Naive thymus-derived CD4-positive, alpha-beta T cell (primary cell): ENCODE data around the gene FAM13C. TPM values are rescaled to one million over a fixed set of nuclear protein-coding genes. Genes with fewer than 3 reads are reported as not detected.

Experiments used
- ATAC-seq: fragments of 150-1000 bp; cut with Tn5 transposase; 2 replicates; pipeline ENCODE4 v1.10.0; 2021; ENCODE audit warnings: mild to moderate bottlenecking, moderate library complexity
- CTCF ChIA-PET: fragments of 350-600 bp; sonication (Branson Sonifier 250); formaldehyde crosslinking; loops from one replicate; lab custom pipeline; 2021; ENCODE audit warnings: antibody characterized with exemption; lab: Charles Lee
- POLR2A ChIA-PET: fragments of 350-600 bp; sonication (Branson Sonifier 250); formaldehyde crosslinking; loops from one replicate; lab custom pipeline; 2021; ENCODE audit warnings: antibody characterized with exemption, inconsistent platforms; lab: Charles Lee
- DNase-seq, 9 donors: peaks; one replicate each; pipeline versions ENCODE4 v3.0.0 to v3.0.0-alpha.2; 2020 to 2022; ENCODE audit warnings: mixed read lengths in 1 of 9
- H3K27ac ChIP-seq: one replicate; pipeline ENCODE4 v1.7.0; 2013; ENCODE audit warnings: mild to moderate bottlenecking, low read depth, low read length, moderate library complexity
- H3K27me3 ChIP-seq, 2 donors: one replicate each; pipeline ENCODE4 v1.7.0; 2013; ENCODE audit warnings: low read length in 2 of 2, mild to moderate bottlenecking in 2 of 2, moderate library complexity in 2 of 2; ENCODE audit not compliant: control insufficient read depth in 2 of 2, insufficient read depth in 2 of 2
- H3K36me3 ChIP-seq, 3 experiments: 1 replicate in 2 of 3; 2 replicates in 1 of 3; pipeline ENCODE4 v1.7.0; 2013; ENCODE audit warnings: low read length in 3 of 3, mild to moderate bottlenecking in 3 of 3, moderate library complexity in 1 of 3; ENCODE audit not compliant: insufficient read depth in 3 of 3, control insufficient read depth in 2 of 3
- H3K4me1 ChIP-seq, 2 donors: one replicate each; pipeline ENCODE4 v1.7.0; 2013; ENCODE audit warnings: low read length in 2 of 2, mild to moderate bottlenecking in 2 of 2, moderate library complexity in 1 of 2; ENCODE audit not compliant: control insufficient read depth in 2 of 2, insufficient read depth in 2 of 2
- H3K4me3 ChIP-seq: 2 replicates; pipeline ENCODE4 v1.7.0; 2013; ENCODE audit warnings: mild to moderate bottlenecking, low read length
- H3K9me3 ChIP-seq, 3 experiments: 1 replicate in 2 of 3; 2 replicates in 1 of 3; pipeline ENCODE4 v1.7.0; 2013; ENCODE audit warnings: low read length in 3 of 3; ENCODE audit not compliant: control insufficient read depth in 2 of 3
- H3K27ac Mint-ChIP-seq, 9 donors: one replicate each; pipeline ENCODE4 v1.8.0; 2020 to 2022; ENCODE audit warnings: mixed read lengths in 9 of 9, mild to moderate bottlenecking in 8 of 9, moderate library complexity in 5 of 9, inconsistent platforms in 2 of 9
- H3K27me3 Mint-ChIP-seq, 5 donors: one replicate each; pipeline ENCODE4 v1.8.0; 2021 to 2022; ENCODE audit warnings: mixed read lengths in 5 of 5, mild to moderate bottlenecking in 1 of 5
- H3K36me3 Mint-ChIP-seq, 5 donors: one replicate each; pipeline ENCODE4 v1.8.0; 2020 to 2022; ENCODE audit warnings: mixed read lengths in 5 of 5, mild to moderate bottlenecking in 3 of 5, inconsistent platforms in 1 of 5
- H3K4me1 Mint-ChIP-seq, 7 donors: one replicate each; pipeline ENCODE4 v1.8.0; 2020 to 2022; ENCODE audit warnings: mixed read lengths in 7 of 7, mild to moderate bottlenecking in 3 of 7, inconsistent platforms in 1 of 7
- H3K4me3 Mint-ChIP-seq, 10 donors: one replicate each; pipeline ENCODE4 v1.8.0; 2020 to 2022; ENCODE audit warnings: mild to moderate bottlenecking in 10 of 10, mixed read lengths in 10 of 10, moderate library complexity in 6 of 10, inconsistent platforms in 2 of 10
- H3K9me3 Mint-ChIP-seq, 11 donors: one replicate each; pipeline ENCODE4 v1.8.0; 2020 to 2022; ENCODE audit warnings: mixed read lengths in 11 of 11, mild to moderate bottlenecking in 4 of 11, inconsistent platforms in 1 of 11, moderate library complexity in 1 of 11
- intact Hi-C, 2 donors: fragments of 100-400 bp; cut with micrococcal nuclease; formaldehyde crosslinking; loops; one replicate each; pipeline ENCODE4 v1.15.1; 2023
- polyA plus RNA-seq, 2 donors: library from polyadenylated mRNA; unstranded; fragments of 300-500 nt; fragmentation: Illumina TruSeq; gene quantifications; one replicate each; pipeline ENCODE4 v1.2.3, GENCODE V29; 2021
- total RNA-seq, 6 experiments: library from RNA in 5 of 6; stranded (reverse) in 5 of 6; gene quantifications; 1 replicate in 5 of 6; 2 replicates in 1 of 6; pipeline ENCODE4 v1.2.3 and lab custom pipeline; 2021 to 2026

Gene FAM13C
- total and polyA plus RNA-seq, 7 experiments from 2014 or later, result not detected

DNA sequence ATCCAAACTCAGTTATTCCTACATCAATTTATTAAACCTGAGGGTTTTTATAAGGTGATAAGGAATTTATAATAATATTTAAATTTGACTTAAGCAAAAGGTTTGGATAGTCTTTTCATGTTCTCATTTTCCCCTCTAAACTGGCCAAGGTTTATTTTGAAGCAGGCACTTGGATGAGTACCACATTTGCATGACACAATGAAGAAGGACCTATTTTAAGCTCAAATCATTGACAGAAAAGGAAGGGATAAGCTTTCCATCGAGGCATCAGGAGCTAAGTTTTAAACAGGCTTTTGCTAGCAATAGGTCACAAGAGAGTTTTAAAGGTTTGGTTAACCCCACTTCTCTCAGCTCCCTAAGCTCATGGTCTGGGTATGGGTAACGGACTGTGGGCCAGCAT is 28.7 kb upstream of the FAM13C start:
- Mint-ChIP-seq H3K4me3 (no peak overlapping the region), H3K36me3 (no peaks in the 10 kb centered on the region), H3K4me1 (no peaks in the 10 kb centered on the region), H3K9me3 (no peaks in the 10 kb centered on the region), H3K27ac (no peak overlapping the region), H3K27me3 (no peaks in the 10 kb centered on the region)
- H3K4me1 ChIP-seq, result no peaks in the 10 kb centered on the region
- CTCF ChIA-PET, result no interaction called here
- no peak for ATAC-seq
- no peaks in the 10 kb centered on the region for H3K27me3 ChIP-seq
- DNase-seq, result no peak
- intact Hi-C loops, result no loop called here
- POLR2A ChIA-PET, result no interaction called here
- no peaks in the 10 kb centered on the region for H3K9me3 ChIP-seq
- H3K4me3 ChIP-seq, result no peak overlapping the region
- H3K36me3 ChIP-seq, result no peaks in the 10 kb centered on the region
- H3K27ac ChIP-seq, result no peak overlapping the region

DNA sequence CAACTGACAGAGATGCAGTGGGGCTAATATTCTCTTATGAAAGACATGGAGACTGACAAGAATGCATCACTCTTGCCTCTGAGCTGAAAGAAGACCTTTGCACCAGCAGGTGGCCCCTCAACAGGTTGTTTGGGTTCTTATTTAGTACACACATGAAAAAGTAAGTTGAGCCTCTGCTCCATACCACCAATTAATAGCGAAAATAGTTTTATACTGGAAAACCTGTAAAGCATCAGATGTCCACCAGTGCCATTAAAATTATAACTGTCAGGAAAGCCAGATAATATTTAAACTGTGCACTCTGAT is 26.3 kb upstream of the FAM13C start:
- POLR2A ChIA-PET, result no interaction called here
- ATAC-seq, result no peak
- no peak overlapping the region for H3K27ac Mint-ChIP-seq
- Histone ChIP-seq H3K36me3 (no peaks in the 10 kb centered on the region), H3K9me3 (no peaks in the 10 kb centered on the region), H3K4me1 (no peaks in the 10 kb centered on the region), H3K27ac (no peak overlapping the region), H3K27me3 (no peaks in the 10 kb centered on the region), H3K4me3 (no peak overlapping the region)
- peaks cover 0 to 4% (median 0%) of the 10 kb centered on the region in 5 donors for H3K27me3 Mint-ChIP-seq
- CTCF ChIA-PET, result no interaction called here
- intact Hi-C loops, result no loop called here
- peaks cover 0 to 4% (median 0%) of the 10 kb centered on the region in 11 donors for H3K9me3 Mint-ChIP-seq
- no peak for DNase-seq
- no peak overlapping the region for H3K4me3 Mint-ChIP-seq
- H3K36me3 Mint-ChIP-seq, result no peaks in the 10 kb centered on the region
- H3K4me1 Mint-ChIP-seq, result peaks cover 0 to 1% (median 0%) of the 10 kb centered on the region in 7 donors

DNA sequence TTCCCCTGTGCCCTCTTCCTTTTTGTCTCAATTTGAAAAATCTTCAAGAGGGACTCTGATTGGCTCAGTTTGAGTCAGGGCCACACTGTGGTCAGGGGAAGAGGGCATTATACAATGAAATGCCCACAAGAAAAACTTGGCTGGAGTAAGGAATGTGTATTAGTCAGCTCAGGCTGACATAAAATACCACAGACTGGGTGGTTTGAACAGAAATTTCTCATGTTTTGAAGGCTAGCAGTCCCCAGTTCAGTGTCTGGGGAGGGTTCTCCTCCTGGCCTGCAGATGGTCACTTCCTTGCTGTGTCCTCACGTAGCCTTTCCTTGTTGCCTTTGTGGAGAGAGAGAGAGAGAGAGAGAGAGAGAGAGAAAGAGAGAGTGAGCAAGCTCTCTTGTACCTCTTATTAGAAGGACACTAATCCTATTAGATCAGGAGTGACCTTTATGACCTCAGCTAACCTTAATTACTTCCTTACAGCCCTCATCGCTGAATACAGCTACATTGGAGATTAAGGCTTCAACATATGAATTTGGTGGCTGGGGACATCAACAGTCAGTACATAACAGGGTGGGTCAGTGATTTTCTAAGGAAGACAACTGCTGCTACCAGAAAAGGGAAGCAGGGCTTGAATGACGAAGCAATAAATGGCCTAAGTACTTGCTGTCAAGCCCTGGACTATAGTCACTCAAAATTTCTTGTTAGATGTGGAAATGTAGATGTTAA is 25.8 kb upstream of the FAM13C start:
- no peaks in the 10 kb centered on the region for H3K9me3 ChIP-seq
- H3K4me3 Mint-ChIP-seq, result no peak overlapping the region
- intact Hi-C loops, result no loop called here
- DNase-seq, result no peak
- H3K4me1 Mint-ChIP-seq, result peaks cover 0 to 1% (median 0%) of the 10 kb centered on the region in 7 donors
- ChIA-PET POLR2A (no interaction called here), CTCF (no interaction called here)
- no peaks in the 10 kb centered on the region for H3K4me1 ChIP-seq
- no peak overlapping the region for H3K27ac Mint-ChIP-seq
- no peaks in the 10 kb centered on the region for H3K36me3 ChIP-seq
- no peaks in the 10 kb centered on the region for H3K36me3 Mint-ChIP-seq
- no peak for ATAC-seq
- H3K4me3 ChIP-seq, result no peak overlapping the region
- no peak overlapping the region for H3K27ac ChIP-seq
- H3K27me3 ChIP-seq, result no peaks in the 10 kb centered on the region
- peaks cover 0 to 4% (median 0%) of the 10 kb centered on the region in 5 donors for H3K27me3 Mint-ChIP-seq
- peaks cover 0 to 4% (median 0%) of the 10 kb centered on the region in 11 donors for H3K9me3 Mint-ChIP-seq

DNA sequence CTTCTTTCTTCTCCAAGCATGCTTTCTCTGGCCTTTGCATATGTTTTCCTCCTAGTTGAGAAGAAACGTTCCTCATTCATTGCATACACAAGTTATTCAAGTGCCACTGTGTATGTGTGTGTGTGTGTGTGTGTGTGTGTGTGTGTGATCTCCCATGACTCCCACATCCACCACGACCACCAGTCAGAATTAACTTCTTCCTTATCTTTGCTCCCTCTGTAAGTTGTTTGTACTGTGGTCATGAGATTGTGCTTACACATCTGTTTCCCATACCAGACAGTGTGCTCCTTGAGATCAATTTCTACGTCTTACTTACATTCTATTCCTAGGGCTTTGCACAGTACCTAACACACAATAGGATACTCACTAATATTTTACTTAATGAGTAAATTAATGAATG is 22.4 kb upstream of the FAM13C start:
- Mint-ChIP-seq H3K27ac (no peak overlapping the region), H3K4me1 (peaks cover 0 to 1% (median 0%) of the 10 kb centered on the region in 7 donors), H3K27me3 (peaks cover 0 to 4% (median 0%) of the 10 kb centered on the region in 5 donors), H3K4me3 (no peak overlapping the region), H3K36me3 (no peaks in the 10 kb centered on the region), H3K9me3 (peaks cover 0 to 4% (median 0%) of the 10 kb centered on the region in 11 donors)
- Histone ChIP-seq H3K27ac (no peak overlapping the region), H3K4me1 (no peaks in the 10 kb centered on the region), H3K36me3 (no peaks in the 10 kb centered on the region), H3K27me3 (no peaks in the 10 kb centered on the region), H3K9me3 (no peaks in the 10 kb centered on the region), H3K4me3 (no peak overlapping the region)
- ChIA-PET CTCF (no interaction called here), POLR2A (no interaction called here)
- no peak for ATAC-seq
- intact Hi-C loops, result no loop called here
- no peak for DNase-seq

DNA sequence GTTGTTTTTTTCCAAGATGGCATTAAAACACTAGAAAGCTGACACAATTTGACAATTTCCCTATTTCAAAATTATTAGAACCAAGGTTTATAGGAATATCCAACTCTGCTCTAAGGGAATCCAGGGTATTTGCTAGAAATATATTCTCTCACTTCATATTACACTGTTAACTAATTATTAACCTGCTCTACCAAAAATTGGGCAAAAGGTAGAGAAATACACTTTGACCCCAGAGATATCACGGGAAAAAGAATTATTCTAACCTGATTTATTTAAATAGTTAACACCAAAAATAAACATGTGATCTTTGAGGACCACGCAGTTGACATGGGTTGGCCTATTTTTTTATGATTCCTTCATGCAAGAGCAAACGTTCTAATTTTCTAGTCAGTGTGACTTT is 21.6 kb upstream of the FAM13C start:
- ChIA-PET POLR2A (no interaction called here), CTCF (no interaction called here)
- H3K27me3 ChIP-seq, result no peaks in the 10 kb centered on the region
- Mint-ChIP-seq H3K36me3 (no peaks in the 10 kb centered on the region), H3K4me3 (no peak overlapping the region), H3K27ac (no peak overlapping the region), H3K27me3 (peaks cover 0 to 4% (median 0%) of the 10 kb centered on the region in 5 donors), H3K9me3 (peaks cover 0 to 4% (median 0%) of the 10 kb centered on the region in 11 donors), H3K4me1 (peaks cover 0 to 1% (median 0%) of the 10 kb centered on the region in 7 donors)
- no peaks in the 10 kb centered on the region for H3K4me1 ChIP-seq
- no peak overlapping the region for H3K4me3 ChIP-seq
- H3K36me3 ChIP-seq, result no peaks in the 10 kb centered on the region
- ATAC-seq, result no peak
- DNase-seq, result no peak
- H3K9me3 ChIP-seq, result no peaks in the 10 kb centered on the region
- intact Hi-C loops, result no loop called here
- H3K27ac ChIP-seq, result no peak overlapping the region

DNA sequence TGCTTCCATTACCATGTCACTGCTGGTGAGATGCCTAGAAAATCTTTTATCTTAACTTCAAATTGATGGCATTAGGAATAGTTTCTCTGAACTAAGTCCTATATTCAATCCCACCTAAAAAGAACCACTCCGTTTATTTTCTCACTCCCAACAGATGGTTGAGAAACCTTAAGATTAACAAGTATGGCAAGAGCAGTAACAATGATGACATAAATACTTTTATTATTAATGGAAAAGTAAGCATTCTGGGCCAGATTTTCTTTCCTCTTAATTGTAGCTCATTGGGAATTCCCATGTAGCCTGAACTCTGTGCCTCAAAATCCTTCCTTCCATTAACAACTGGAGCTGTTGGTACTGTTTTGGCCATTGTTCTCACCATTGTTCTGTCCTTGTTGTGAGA is 21.1 kb upstream of the FAM13C start:
- intact Hi-C loops, result no loop called here
- Mint-ChIP-seq H3K9me3 (peaks cover 0 to 4% (median 0%) of the 10 kb centered on the region in 11 donors), H3K27ac (no peak overlapping the region), H3K4me3 (no peak overlapping the region), H3K4me1 (peaks cover 0 to 1% (median 0%) of the 10 kb centered on the region in 7 donors), H3K27me3 (peaks cover 0 to 4% (median 0%) of the 10 kb centered on the region in 5 donors), H3K36me3 (no peaks in the 10 kb centered on the region)
- POLR2A ChIA-PET, result no interaction called here
- CTCF ChIA-PET, result no interaction called here
- no peaks in the 10 kb centered on the region for H3K36me3 ChIP-seq
- ATAC-seq (no peak), DNase-seq (no peak)
- no peak overlapping the region for H3K27ac ChIP-seq
- no peaks in the 10 kb centered on the region for H3K9me3 ChIP-seq
- H3K27me3 ChIP-seq, result no peaks in the 10 kb centered on the region
- H3K4me3 ChIP-seq, result no peak overlapping the region
- H3K4me1 ChIP-seq, result no peaks in the 10 kb centered on the region

DNA sequence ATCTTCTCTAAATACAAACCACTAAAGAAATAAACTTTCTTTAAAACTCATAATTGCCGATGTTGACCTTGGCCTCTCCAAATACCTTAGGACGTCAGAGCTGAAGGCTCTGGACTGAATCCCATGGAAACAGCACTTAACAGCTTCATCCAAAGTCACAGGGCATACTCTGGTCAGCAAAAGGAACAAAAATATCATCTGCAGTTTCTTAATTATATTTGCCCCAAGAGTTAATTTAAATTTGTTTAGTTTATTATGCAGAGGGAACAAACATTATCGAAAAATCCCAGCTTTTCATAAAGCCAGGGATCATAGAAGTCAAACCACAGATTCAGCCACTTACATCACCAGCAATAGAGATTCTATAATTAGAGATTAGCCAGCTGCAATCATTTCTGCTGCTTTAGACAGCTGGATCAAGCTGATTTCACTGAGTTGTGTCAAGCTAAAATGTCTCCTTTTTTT is 20.5 kb upstream of the FAM13C start:
- Mint-ChIP-seq H3K4me3 (no peak overlapping the region), H3K27me3 (peaks cover 0 to 4% (median 0%) of the 10 kb centered on the region in 5 donors), H3K4me1 (peaks cover 0 to 1% (median 0%) of the 10 kb centered on the region in 7 donors), H3K9me3 (peaks cover 0 to 4% (median 0%) of the 10 kb centered on the region in 11 donors), H3K27ac (no peak overlapping the region), H3K36me3 (no peaks in the 10 kb centered on the region)
- Histone ChIP-seq H3K27ac (no peak overlapping the region), H3K4me3 (no peak overlapping the region), H3K9me3 (no peaks in the 10 kb centered on the region), H3K36me3 (no peaks in the 10 kb centered on the region), H3K4me1 (no peaks in the 10 kb centered on the region), H3K27me3 (no peaks in the 10 kb centered on the region)
- DNase-seq (no peak), ATAC-seq (no peak)
- ChIA-PET CTCF (no interaction called here), POLR2A (no interaction called here)
- intact Hi-C loops, result no loop called here
